MM.1S (cell line): ENCODE measurements around the gene COA8.

Experiments
- DNase-seq: peaks from one replicate; pipeline ENCODE4 v3.0.0-alpha.2; 2015
- H2AFZ ChIP-seq: fragments of 300-600 bp; sonication (generic); 2 replicates; pipeline ENCODE4 v1.6.0; 2016; ENCODE audit warnings: antibody characterized with exemption, low read length
- H3F3A ChIP-seq: fragments of 300-600 bp; sonication (generic); 2 replicates; pipeline ENCODE4 v1.6.1; 2016; ENCODE audit warnings: mild to moderate bottlenecking, antibody characterized with exemption, low read length, moderate library complexity, mixed read lengths; ENCODE audit not compliant: insufficient read depth
- H3K27ac ChIP-seq: fragments of 300-600 bp; sonication (generic); 2 replicates; pipeline ENCODE4 v1.5.1; 2016; ENCODE audit warnings: mild to moderate bottlenecking, low read length
- H3K27me3 ChIP-seq: fragments of 300-600 bp; sonication (generic); replicated peaks from 2 replicates; pipeline ENCODE4 v1.6.0; 2016; ENCODE audit warnings: low read length; ENCODE audit not compliant: insufficient read depth
- H3K36me3 ChIP-seq: fragments of 300-600 bp; sonication (generic); replicated peaks from 2 replicates; pipeline ENCODE4 v1.6.1; 2016; ENCODE audit warnings: mild to moderate bottlenecking, low read length, mixed read lengths; ENCODE audit not compliant: insufficient read depth
- H3K4me1 ChIP-seq: fragments of 300-600 bp; sonication (generic); 2 replicates; pipeline ENCODE4 v1.6.1; 2016; ENCODE audit warnings: low read length, mixed read lengths
- H3K4me2 ChIP-seq: fragments of 300-600 bp; sonication (generic); 2 replicates; pipeline ENCODE4 v1.6.0; 2016; ENCODE audit warnings: low read depth, low read length
- H3K4me3 ChIP-seq: fragments of 300-600 bp; sonication (generic); 2 replicates; pipeline ENCODE4 v1.5.1; 2016; ENCODE audit warnings: low read length, mixed read lengths
- H3K79me2 ChIP-seq: fragments of 300-600 bp; sonication (generic); 2 replicates; pipeline ENCODE4 v1.6.1; 2016; ENCODE audit warnings: mixed run types, low read length, mixed read lengths
- H3K9ac ChIP-seq: fragments of 300-600 bp; sonication (generic); 2 replicates; pipeline ENCODE4 v1.6.1; 2016; ENCODE audit warnings: low read length, mixed read lengths
- H3K9me2 ChIP-seq: fragments of 300-600 bp; sonication (generic); replicated peaks from 2 replicates; pipeline ENCODE4 v1.6.1; 2016; ENCODE audit warnings: mild to moderate bottlenecking, low read length, mixed read lengths; ENCODE audit not compliant: insufficient read depth
- H3K9me3 ChIP-seq: fragments of 300-600 bp; sonication (generic); replicated peaks from 2 replicates; pipeline ENCODE4 v1.6.1; 2016; ENCODE audit warnings: mild to moderate bottlenecking, low read length, mixed read lengths; ENCODE audit not compliant: insufficient read depth
- H4K20me1 ChIP-seq: fragments of 300-600 bp; sonication (generic); 2 replicates; pipeline ENCODE4 v1.6.1; 2016; ENCODE audit warnings: mild to moderate bottlenecking, low read length, moderate library complexity, mixed read lengths; ENCODE audit not compliant: insufficient read depth
- CTCF ChIP-seq: fragments of 300-600 bp; sonication (generic); IDR thresholded peaks from 2 replicates; pipeline ENCODE4 v1.5.1; 2016; ENCODE audit warnings: antibody characterized with exemption, low read length, mixed read lengths
- EZH2 ChIP-seq: fragments of 300-600 bp; sonication (generic); optimal IDR thresholded peaks from 2 replicates; pipeline ENCODE3; 2017; ENCODE audit warnings: low read depth, mild to moderate bottlenecking, antibody characterized with exemption, low read length, mixed read lengths
- EZH2phosphoT487 ChIP-seq: fragments of 300-600 bp; sonication (generic); IDR thresholded peaks from 2 replicates; pipeline ENCODE4 v1.6.1; 2018; ENCODE audit warnings: antibody characterized with exemption, low read length

COA8 gene

DNA sequence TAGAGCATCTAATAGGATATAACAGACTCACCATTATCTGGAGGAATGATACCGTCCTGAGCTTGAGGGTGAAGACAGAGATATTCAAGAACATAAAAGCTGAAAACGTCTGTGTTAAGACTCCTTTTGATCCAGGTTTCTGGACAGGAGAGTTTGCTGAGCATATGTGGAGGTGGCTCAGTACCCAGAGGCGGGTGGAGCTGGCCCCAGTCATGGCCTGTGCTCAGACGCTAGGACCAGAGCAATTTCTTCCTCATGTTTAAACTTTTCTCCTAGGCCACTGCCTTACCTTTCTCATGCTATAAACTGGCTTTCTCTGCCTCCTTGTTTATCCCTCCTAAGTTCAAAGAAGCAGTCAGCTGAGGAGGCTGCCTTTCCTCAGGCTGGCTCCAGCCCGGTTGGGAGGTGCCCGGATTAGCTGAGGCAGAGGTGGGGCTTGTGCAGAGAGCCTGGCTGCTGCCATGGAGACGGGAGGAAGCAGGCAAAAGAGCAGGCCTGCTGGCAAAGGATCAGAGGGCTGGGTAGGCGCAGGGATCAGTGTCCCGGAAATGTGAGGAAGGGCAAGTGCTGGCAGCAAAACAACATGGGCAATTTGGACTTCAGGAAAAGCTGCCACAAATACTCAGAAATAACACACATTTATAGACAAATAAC, 13.7 kb downstream of the COA8 start:
- no peaks in the 10 kb centered on the region for H3K36me3 ChIP-seq
- DNase-seq: no peak
- H3F3A ChIP-seq: no peaks in the 10 kb centered on the region

GRCh38 chr14:103578401-103579075, 15.8 kb downstream of the COA8 start:
- no peak overlapping the region for H3K4me3 ChIP-seq
- no peaks in the 10 kb centered on the region for H3K9me3 ChIP-seq
- H3K9me2 ChIP-seq: no peaks in the 10 kb centered on the region
- no peaks in the 10 kb centered on the region for H3K36me3 ChIP-seq
- no peak overlapping the region for H3K27ac ChIP-seq
- no peak overlapping the region for H3K4me2 ChIP-seq
- no peaks in the 10 kb centered on the region for H4K20me1 ChIP-seq
- H2AFZ ChIP-seq: no peak overlapping the region
- H3K9ac ChIP-seq: no peak overlapping the region
- H3K4me1 ChIP-seq: no peaks in the 10 kb centered on the region
- DNase-seq: no peak
- no peaks in the 10 kb centered on the region for H3K79me2 ChIP-seq
- no peaks in the 10 kb centered on the region for H3F3A ChIP-seq
- TF ChIP-seq CTCF (no peak), EZH2 (no peak), EZH2phosphoT487 (no peak)
- H3K27me3 ChIP-seq: no peaks in the 10 kb centered on the region

More for the DNA sequence above, 13.7 kb downstream of the COA8 start:
- no peaks in the 10 kb centered on the region for H3K27me3 ChIP-seq
- no peaks in the 10 kb centered on the region for H4K20me1 ChIP-seq
- H2AFZ ChIP-seq: no peak overlapping the region
- H3K9ac ChIP-seq: no peak overlapping the region
- no peak overlapping the region for H3K4me3 ChIP-seq
- TF ChIP-seq EZH2phosphoT487: no peak
- no peak for TF ChIP-seq EZH2
- no peak for TF ChIP-seq CTCF
- no peak overlapping the region for H3K4me2 ChIP-seq
- no peaks in the 10 kb centered on the region for H3K9me2 ChIP-seq
- H3K27ac ChIP-seq: no peak overlapping the region
- no peaks in the 10 kb centered on the region for H3K4me1 ChIP-seq
- H3K79me2 ChIP-seq: no peaks in the 10 kb centered on the region
- H3K9me3 ChIP-seq: no peaks in the 10 kb centered on the region

- Histone ChIP-seq H3K36me3 (no peaks in the 10 kb centered on the region), H3K4me1 (no peaks in the 10 kb centered on the region), H2AFZ (no peak overlapping the region)
These were observed 18.4 kb downstream of the COA8 start for GRCh38 chr14:103581206-103581605.

More at GRCh38 chr14:103581206-103581605, 18.4 kb downstream of the COA8 start:
- Histone ChIP-seq H3K27ac (no peak overlapping the region), H3K79me2 (no peaks in the 10 kb centered on the region), H3K27me3 (no peaks in the 10 kb centered on the region), H3K4me2 (no peak overlapping the region), H3K9ac (no peak overlapping the region), H3K4me3 (no peak overlapping the region), H4K20me1 (no peaks in the 10 kb centered on the region), H3K9me3 (no peaks in the 10 kb centered on the region), H3F3A (no peaks in the 10 kb centered on the region), H3K9me2 (no peaks in the 10 kb centered on the region)
- DNase-seq: no peak
- TF ChIP-seq CTCF: no peak
- no peak for TF ChIP-seq EZH2
- no peak for TF ChIP-seq EZH2phosphoT487
